Testis (tissue), 3 donors: ENCODE results near the gene P2RX3. TPM values are rescaled to one million over a fixed set of nuclear protein-coding genes. Genes with fewer than 3 reads are reported as not detected.

Experiments
- DNase-seq: peaks from one replicate; pipeline ENCODE4 v3.0.0-alpha.2; 2019
- H3K27ac ChIP-seq, 2 donors: fragments of 200-600 bp; sonication (generic); one replicate each; pipeline ENCODE4 v1.5.1; 2019
- H3K27me3 ChIP-seq: fragments of 200-600 bp; sonication (generic); one replicate; pipeline ENCODE4 v1.5.1; 2019
- H3K36me3 ChIP-seq: fragments of 200-600 bp; sonication (generic); one replicate; pipeline ENCODE4 v1.5.1; 2017; ENCODE audit warnings: low read depth; ENCODE audit errors: missing control alignments
- H3K4me1 ChIP-seq: fragments of 200-600 bp; sonication (generic); one replicate; pipeline ENCODE4 v1.5.1; 2019
- H3K4me3 ChIP-seq, 2 donors: fragments of 200-600 bp; sonication (generic); one replicate each; pipeline ENCODE4 v1.5.1; 2017 to 2019
- H3K9me3 ChIP-seq: fragments of 200-600 bp; sonication (generic); one replicate; pipeline ENCODE4 v1.5.1; 2017
- POLR2A ChIP-seq: fragments of 450-650 bp; IDR thresholded peaks from one replicate; pipeline ENCODE4 v1.6.1; 2017; ENCODE audit warnings: antibody characterized with exemption, mild to moderate bottlenecking, moderate library complexity
- WGBS, 2 donors: methylation state at CpG; one replicate each; pipeline ENCODE4 v1.1.5; 2018; 5-methylcytosine and 5-hydroxymethylcytosine counted together
- intact Hi-C: fragments of 100-400 bp; cut with DNase I; formaldehyde crosslinking; loops from one replicate; pipeline ENCODE4 v1.15.1; 2023; ENCODE audit warnings: low total_unique reads
- polyA plus RNA-seq: library from polyadenylated mRNA; stranded (reverse); fragments of 350-450 nt; fragmentation: Illumina TruSeq; extraction: RNeasy Lipid Tissue Mini Kit (QIAGEN cat#74804); gene quantifications from one replicate; pipeline ENCODE4 v1.2.3, GENCODE V29; 2014; ENCODE audit warnings: low read depth, low replicate concordance; ENCODE audit not compliant: insufficient read depth
- total RNA-seq, 2 donors: library from RNA; depleted of rRNA; stranded (reverse); fragments of >200 nt; gene quantifications; one replicate each; pipeline ENCODE4 v1.2.3, GENCODE V29; 2016
- TF ChIP-seq, protein P1 (sequence below), 3 experiments: fragments of 450-650 bp in 2 of 3; fragments of 200-600 bp in 1 of 3; sonication (generic) in 1 of 3; IDR thresholded peaks; one replicate each; pipeline ENCODE4 v1.5.1; 2016 to 2019; ENCODE audit warnings: antibody characterized with exemption in 3 of 3, mild to moderate bottlenecking in 2 of 3, moderate library complexity in 1 of 3

Gene P2RX3
- total and polyA plus RNA-seq, 3 donors from 2014 or later: 2.5 to 8.5 (median 3.3) TPM

DNA sequence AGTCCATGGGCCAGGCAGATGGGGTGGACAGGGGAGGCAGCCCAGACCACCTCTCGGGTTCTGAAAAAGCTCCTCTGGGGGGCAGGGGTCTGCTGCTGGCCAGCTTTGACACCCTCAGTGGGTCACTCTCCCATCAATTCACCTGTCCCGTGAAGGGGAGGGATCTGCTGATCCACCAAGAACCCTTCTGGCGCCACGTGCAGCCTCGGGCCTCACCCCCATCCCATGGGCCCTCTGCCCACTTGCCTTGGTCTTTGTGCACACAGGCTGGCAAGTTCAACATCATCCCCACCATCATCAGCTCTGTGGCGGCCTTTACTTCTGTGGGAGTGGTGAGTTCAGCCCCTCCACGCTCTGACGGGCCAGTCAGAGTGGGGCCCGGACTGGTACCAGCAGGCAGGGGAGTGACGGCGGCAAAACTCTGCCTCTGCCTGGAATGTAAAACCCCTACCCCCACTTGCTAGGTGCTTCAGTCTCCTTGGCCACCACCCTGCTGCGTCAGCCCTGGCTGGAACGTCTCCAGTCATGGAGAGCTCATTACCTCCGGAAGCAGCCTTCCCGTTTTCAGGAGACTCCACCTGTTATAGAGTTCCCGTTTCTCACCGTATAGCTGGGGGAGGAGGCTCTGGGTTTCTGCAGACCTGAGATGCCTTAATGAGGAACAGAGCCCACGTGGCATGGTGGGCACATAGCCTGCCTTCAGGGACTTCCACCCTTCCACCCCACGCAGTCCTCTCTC, 30.1 kb downstream of the P2RX3 start:
- DNase-seq: no peak
- no peaks in the 10 kb centered on the region for H3K4me1 ChIP-seq
- intact Hi-C loops: no loop called here
- TF ChIP-seq, protein P1, sequence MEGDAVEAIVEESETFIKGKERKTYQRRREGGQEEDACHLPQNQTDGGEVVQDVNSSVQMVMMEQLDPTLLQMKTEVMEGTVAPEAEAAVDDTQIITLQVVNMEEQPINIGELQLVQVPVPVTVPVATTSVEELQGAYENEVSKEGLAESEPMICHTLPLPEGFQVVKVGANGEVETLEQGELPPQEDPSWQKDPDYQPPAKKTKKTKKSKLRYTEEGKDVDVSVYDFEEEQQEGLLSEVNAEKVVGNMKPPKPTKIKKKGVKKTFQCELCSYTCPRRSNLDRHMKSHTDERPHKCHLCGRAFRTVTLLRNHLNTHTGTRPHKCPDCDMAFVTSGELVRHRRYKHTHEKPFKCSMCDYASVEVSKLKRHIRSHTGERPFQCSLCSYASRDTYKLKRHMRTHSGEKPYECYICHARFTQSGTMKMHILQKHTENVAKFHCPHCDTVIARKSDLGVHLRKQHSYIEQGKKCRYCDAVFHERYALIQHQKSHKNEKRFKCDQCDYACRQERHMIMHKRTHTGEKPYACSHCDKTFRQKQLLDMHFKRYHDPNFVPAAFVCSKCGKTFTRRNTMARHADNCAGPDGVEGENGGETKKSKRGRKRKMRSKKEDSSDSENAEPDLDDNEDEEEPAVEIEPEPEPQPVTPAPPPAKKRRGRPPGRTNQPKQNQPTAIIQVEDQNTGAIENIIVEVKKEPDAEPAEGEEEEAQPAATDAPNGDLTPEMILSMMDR (IDR thresholded peaks at IDR 0.05): no peak
- no peak for TF ChIP-seq POLR2A
- no peaks in the 10 kb centered on the region for H3K27me3 ChIP-seq
- no peak overlapping the region for H3K4me3 ChIP-seq
- H3K27ac ChIP-seq: no peak overlapping the region
- 80 to 85% methylated on average over 5 to 19 of the region's 19 CpGs for WGBS, 2 donors
- H3K36me3 ChIP-seq: no peaks in the 10 kb centered on the region
- H3K9me3 ChIP-seq: no peaks in the 10 kb centered on the region

DNA sequence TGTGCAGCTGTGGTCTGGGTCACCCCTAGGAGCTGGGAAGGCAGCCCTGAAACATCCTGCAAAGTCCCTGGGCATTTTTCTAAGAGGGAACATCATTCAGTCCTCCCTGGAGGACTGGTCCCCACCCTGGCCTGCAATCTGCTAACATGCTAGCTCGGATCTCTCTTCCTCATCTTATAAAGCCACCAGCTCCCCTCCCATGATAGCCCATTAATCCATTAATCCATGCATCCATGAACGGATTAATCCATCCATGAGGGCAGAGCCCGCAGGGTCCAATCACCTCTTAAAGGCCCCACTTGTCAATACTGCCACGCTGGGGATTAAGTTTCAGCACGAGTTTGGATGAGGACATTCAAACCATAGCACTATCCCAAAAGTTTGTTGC, 30.7 kb downstream of the P2RX3 start:
- Histone ChIP-seq H3K36me3 (no peaks in the 10 kb centered on the region), H3K9me3 (no peaks in the 10 kb centered on the region), H3K4me3 (no peak overlapping the region), H3K27me3 (no peaks in the 10 kb centered on the region), H3K27ac (no peak overlapping the region), H3K4me1 (no peaks in the 10 kb centered on the region)
- TF ChIP-seq POLR2A: no peak
- TF ChIP-seq, protein P1 (IDR thresholded peaks at IDR 0.05): no peak
- no peak for DNase-seq
- 79 to 92% methylated on average over 5 of the region's 5 CpGs for WGBS, 2 donors
- intact Hi-C loops: no loop called here

DNA sequence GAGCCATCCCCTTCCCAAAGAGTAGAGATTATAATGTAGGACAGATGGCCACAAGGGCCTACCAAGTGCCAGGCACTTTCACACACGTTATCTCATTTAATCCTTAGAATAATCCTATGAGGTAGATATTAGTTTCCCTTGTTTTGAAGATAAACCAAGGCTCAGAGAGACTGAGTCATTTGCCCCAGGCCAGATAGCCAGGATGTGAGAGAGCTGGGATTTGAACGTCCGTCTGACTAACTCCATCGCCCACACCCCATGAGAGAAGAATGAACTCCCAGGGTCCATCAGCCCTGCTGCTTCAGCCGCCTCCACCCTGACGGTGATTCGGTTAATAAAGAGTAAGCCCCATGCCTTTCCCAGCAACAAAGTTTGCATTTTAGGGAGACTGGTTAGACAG, 32.1 kb downstream of the P2RX3 start:
- Histone ChIP-seq H3K4me3 (no peak overlapping the region), H3K9me3 (no peaks in the 10 kb centered on the region), H3K27ac (no peak overlapping the region), H3K36me3 (no peaks in the 10 kb centered on the region), H3K4me1 (no peaks in the 10 kb centered on the region), H3K27me3 (no peaks in the 10 kb centered on the region)
- TF ChIP-seq, protein P1 (IDR thresholded peaks at IDR 0.05): no peak
- TF ChIP-seq POLR2A: no peak
- DNase-seq: no peak
- 88 to 95% methylated on average over 7 of the region's 7 CpGs for WGBS, 2 donors
- intact Hi-C loops: no loop called here

DNA sequence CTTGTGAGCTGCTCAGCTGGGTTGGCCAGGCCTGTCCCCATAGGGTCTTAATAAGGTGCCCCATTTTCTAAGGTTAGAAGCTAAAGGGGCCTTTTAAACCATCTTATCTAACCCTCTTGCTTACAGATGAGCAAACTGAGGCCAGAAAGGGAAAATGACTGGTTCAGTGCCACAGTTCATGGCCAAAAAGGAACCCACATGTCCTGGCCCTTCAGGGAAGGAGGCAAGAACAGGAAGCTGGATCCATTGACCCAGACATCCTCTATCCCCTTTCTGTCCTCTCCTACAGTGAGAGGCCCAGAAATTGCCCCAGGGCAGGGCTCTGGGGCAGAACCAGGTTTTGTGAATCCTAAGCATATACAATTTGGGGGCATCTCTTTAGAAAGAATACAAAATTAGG, 32.8 kb downstream of the P2RX3 start:
- H3K9me3 ChIP-seq: no peaks in the 10 kb centered on the region
- H3K27me3 ChIP-seq: no peaks in the 10 kb centered on the region
- no peak overlapping the region for H3K27ac ChIP-seq
- H3K36me3 ChIP-seq: no peaks in the 10 kb centered on the region
- H3K4me1 ChIP-seq: no peaks in the 10 kb centered on the region
- no peak for TF ChIP-seq POLR2A
- intact Hi-C loops: no loop called here
- no peak overlapping the region for H3K4me3 ChIP-seq
- no peak for DNase-seq

DNA sequence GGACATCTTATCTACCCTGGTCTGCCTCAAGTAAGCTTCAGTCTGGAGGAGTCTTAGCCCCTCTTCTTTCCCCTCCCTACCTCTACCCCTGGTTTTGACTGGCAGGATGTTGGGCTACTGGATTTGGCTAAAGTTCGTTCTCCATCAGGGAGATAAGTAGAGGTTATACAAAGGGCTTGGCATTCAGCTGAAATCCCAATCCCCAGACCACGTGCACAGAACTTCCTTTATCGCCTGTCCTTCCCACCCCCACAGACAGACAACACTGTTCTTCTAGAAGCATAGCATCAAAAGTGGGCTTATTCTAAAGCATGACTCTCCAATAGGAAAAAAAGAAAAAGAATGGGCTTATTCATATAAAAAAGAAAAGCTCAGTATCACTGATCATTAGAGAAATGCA, 35.0 kb downstream of the P2RX3 start:
- intact Hi-C loops: no loop called here
- no peak for DNase-seq
- 36 to 52% methylated on average over 3 of the region's 3 CpGs for WGBS, 2 donors
- Histone ChIP-seq H3K27me3 (no peaks in the 10 kb centered on the region), H3K4me1 (no peaks in the 10 kb centered on the region), H3K36me3 (no peaks in the 10 kb centered on the region), H3K9me3 (no peaks in the 10 kb centered on the region), H3K27ac (no peak overlapping the region), H3K4me3 (no peak overlapping the region)
- no peak for TF ChIP-seq POLR2A

DNA sequence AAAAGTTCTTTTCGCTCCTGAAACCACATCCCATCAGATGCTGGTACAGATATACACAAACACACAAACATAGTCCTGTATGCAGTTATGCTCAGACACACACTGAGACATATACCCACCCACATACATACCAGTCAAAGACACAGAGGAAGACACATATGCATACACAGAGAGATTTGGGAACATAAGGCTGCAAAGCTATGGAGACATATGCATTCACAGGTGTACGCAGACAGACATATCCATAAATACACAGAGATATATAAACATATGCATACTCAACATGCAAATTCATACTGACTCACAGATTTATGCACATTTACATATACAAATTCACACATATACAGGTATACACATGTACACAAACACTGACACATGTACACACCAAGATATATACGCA, 36.8 kb downstream of the P2RX3 start:
- Histone ChIP-seq H3K9me3 (no peaks in the 10 kb centered on the region), H3K27me3 (no peaks in the 10 kb centered on the region), H3K4me1 (no peaks in the 10 kb centered on the region), H3K27ac (no peak overlapping the region), H3K4me3 (no peak overlapping the region), H3K36me3 (no peaks in the 10 kb centered on the region)
- intact Hi-C loops: no loop called here
- TF ChIP-seq, protein P1 (IDR thresholded peaks at IDR 0.05): no peak
- no peak for DNase-seq
- WGBS, 2 donors: 89 to 94% methylated on average over 3 of the region's 3 CpGs
